Measurements from ENCODE around the gene PTGR2. TPM values are rescaled to one million over a fixed set of nuclear protein-coding genes. Genes with fewer than 3 reads are reported as not detected.

PTGR2 gene
- total RNA-seq, 4 donors from 2014 or later = 0.59 to 19.0 (median 11.0) TPM

- Histone ChIP-seq H3K36me3 (no peaks in the 10 kb centered on the region), H3K27me3 (no peaks in the 10 kb centered on the region), H3K27ac (no peak overlapping the region), H3K4me1 (no peaks in the 10 kb centered on the region), H3K4me3 (no peak overlapping the region), H3K9me3 (no peaks in the 10 kb centered on the region)
- no peak for TF ChIP-seq CTCF (IDR thresholded peaks at IDR 0.05)
- TF ChIP-seq POLR2A (IDR thresholded peaks at IDR 0.05) = no peak
- intact Hi-C loops (cut with DNase I; ENCODE audit: low total_unique reads) = no loop called here
- no peak for DNase-seq
Measured at GRCh38 chr14:73873660-73874059, 22.0 kb downstream of the PTGR2 start.

- Histone ChIP-seq H3K36me3 (no peaks in the 10 kb centered on the region), H3K27me3 (no peaks in the 10 kb centered on the region), H3K4me1 (no peaks in the 10 kb centered on the region), H3K27ac (no peak overlapping the region), H3K9me3 (no peaks in the 10 kb centered on the region), H3K4me3 (no peak overlapping the region)
- intact Hi-C loops (cut with DNase I; ENCODE audit: low total_unique reads) = no loop called here
- TF ChIP-seq POLR2A (IDR thresholded peaks at IDR 0.05) (no peak), CTCF (IDR thresholded peaks at IDR 0.05) (no peak)
- no peak for DNase-seq
Measured at GRCh38 chr14:73877790-73878189, 26.2 kb downstream of the PTGR2 start.

GRCh38 chr14:73878436-73878835 lies 26.8 kb downstream of the PTGR2 start:
- no peaks in the 10 kb centered on the region for H3K27me3 ChIP-seq
- intact Hi-C loops (cut with DNase I; ENCODE audit: low total_unique reads) = no loop called here
- H3K27ac ChIP-seq = no peak overlapping the region
- no peaks in the 10 kb centered on the region for H3K4me1 ChIP-seq
- TF ChIP-seq CTCF (IDR thresholded peaks at IDR 0.05) (no peak), POLR2A (IDR thresholded peaks at IDR 0.05) (no peak)
- H3K36me3 ChIP-seq = no peaks in the 10 kb centered on the region
- H3K9me3 ChIP-seq = no peaks in the 10 kb centered on the region
- H3K4me3 ChIP-seq = no peak overlapping the region
- no peak for DNase-seq

- H3K27ac ChIP-seq = no peak overlapping the region
- DNase-seq = no peak
- H3K4me3 ChIP-seq = no peak overlapping the region
- no peak for TF ChIP-seq CTCF (IDR thresholded peaks at IDR 0.05)
- no peak for TF ChIP-seq POLR2A (IDR thresholded peaks at IDR 0.05)
- H3K4me1 ChIP-seq = no peaks in the 10 kb centered on the region
- no peaks in the 10 kb centered on the region for H3K36me3 ChIP-seq
- no peaks in the 10 kb centered on the region for H3K9me3 ChIP-seq
- no peaks in the 10 kb centered on the region for H3K27me3 ChIP-seq
- intact Hi-C loops (cut with DNase I; ENCODE audit: low total_unique reads) = no loop called here
Measured at GRCh38 chr14:73879027-73879426, 27.4 kb downstream of the PTGR2 start.

DNA sequence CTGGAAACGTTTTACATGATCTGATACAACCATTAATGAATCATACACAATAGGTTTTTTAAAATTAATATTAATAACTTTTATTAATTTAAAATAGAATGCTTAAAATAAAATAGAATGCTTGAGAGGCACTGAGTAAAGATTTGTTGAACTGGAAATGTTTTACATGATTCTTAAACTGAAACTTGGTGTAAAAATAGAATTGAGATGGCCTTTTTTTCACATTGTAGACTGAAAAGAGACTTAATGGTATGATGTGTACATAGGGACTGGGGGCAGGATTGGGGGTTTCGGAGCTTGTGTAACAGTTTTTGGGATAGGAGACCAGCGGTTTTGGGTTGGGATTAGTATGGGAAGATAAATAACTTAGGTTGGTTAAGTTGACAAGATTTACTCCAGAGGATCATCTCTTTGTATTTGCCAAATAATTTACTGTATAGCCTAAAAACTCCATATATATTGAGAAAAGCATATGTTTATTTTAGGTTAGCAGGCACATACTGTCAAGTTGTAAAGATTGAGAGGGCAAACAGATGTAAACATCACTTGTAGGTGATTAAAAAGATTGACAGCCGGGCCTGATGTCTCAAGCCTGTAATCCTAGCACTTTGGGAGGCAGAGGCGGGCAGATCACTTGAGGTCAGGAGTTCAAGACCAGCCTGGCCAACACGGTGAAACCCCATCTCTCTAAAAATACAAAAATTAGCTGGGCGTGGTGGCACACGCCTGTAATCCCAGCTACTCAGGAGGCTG lies 33.0 kb downstream of the PTGR2 start:
- intact Hi-C loops (cut with DNase I; ENCODE audit: low total_unique reads) = no loop called here
- TF ChIP-seq POLR2A (IDR thresholded peaks at IDR 0.05) (no peak), CTCF (IDR thresholded peaks at IDR 0.05) (no peak)
- Histone ChIP-seq H3K36me3 (no peaks in the 10 kb centered on the region), H3K4me1 (peaks cover 0 to 6% of the 10 kb centered on the region in 2 donors), H3K4me3 (no peak overlapping the region), H3K27me3 (no peaks in the 10 kb centered on the region), H3K27ac (no peak overlapping the region), H3K9me3 (no peaks in the 10 kb centered on the region)
- no peak for DNase-seq

Data from uterus (tissue), 4 donors.